ENCODE measurements around the gene LCK.

Gene LCK

DNA sequence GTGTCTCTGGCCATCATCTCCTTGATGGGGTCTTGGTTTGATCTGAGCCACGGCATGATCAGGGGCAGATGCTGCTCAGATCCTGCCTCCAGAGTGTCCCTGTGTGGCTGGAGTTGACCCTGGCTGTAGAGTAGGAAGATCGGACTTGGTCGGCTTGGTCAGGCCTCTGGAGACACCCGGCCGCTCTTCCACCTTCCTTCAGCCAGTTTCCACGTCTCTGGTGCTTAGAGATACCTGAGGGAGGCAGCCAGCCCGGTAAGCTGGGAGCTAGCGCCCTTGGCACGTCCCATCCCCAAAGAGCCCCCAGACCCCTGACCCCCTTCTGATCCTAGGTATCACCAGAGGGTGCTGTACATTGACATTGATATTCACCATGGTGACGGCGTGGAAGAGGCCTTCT lies 76.1 kb downstream of the LCK start:
- no peak for DNase-seq (ENCODE audit: low spot score)

DNA sequence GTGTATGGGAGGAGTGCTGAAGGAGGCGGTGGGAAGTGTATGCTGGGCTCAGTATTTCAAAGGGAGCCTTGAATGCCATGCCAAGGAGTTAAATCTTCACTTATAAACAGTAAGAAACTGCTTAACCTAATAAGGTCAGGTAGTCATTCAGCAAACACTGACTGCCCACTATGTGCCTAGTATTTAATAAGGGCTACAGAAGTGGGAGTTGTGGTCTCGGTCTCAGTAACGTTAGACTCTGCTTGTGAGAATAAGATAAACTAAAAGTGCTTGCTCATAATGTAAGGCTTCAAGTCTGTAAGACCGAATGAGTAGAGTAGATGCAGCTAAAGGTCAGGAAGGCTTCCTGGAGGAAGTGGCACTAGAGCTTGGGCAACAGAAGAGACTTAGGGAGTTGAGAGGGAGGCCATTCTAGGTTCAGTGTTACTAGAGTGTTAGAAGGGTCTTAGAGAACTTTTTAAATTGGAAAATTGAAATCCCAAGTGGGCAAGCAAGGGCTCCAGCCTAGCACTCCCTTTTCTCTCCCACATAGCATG lies 78.9 kb downstream of the LCK start:
- DNase-seq (ENCODE audit: low spot score), result no peak

DNA sequence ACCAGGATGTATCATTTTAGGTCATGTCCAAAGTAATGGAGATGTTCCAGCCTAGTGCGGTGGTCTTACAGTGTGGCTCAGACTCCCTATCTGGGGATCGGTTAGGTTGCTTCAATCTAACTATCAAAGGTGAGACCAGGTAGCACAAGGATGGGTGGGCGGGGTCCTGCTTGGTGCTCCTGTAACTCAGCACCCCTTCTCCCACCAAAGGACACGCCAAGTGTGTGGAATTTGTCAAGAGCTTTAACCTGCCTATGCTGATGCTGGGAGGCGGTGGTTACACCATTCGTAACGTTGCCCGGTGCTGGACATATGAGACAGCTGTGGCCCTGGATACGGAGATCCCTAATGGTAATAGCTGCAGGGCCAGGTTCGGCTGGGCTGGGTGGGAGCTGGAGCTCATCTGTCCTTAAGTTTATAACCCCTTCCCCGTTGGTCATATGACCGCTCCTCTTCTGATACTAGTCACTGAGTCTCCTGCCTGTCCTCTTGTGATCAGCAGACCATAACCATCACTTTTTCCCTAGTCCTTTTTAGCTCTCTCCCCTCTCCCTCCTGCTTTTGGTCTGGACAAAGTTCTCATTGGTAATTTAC lies 79.6 kb downstream of the LCK start:
- DNase-seq (ENCODE audit: low spot score), result no peak

- DNase-seq (ENCODE audit: low spot score), result no peak
Observed at GRCh38 chr1:32331549-32331948, 80.5 kb downstream of the LCK start.

DNA sequence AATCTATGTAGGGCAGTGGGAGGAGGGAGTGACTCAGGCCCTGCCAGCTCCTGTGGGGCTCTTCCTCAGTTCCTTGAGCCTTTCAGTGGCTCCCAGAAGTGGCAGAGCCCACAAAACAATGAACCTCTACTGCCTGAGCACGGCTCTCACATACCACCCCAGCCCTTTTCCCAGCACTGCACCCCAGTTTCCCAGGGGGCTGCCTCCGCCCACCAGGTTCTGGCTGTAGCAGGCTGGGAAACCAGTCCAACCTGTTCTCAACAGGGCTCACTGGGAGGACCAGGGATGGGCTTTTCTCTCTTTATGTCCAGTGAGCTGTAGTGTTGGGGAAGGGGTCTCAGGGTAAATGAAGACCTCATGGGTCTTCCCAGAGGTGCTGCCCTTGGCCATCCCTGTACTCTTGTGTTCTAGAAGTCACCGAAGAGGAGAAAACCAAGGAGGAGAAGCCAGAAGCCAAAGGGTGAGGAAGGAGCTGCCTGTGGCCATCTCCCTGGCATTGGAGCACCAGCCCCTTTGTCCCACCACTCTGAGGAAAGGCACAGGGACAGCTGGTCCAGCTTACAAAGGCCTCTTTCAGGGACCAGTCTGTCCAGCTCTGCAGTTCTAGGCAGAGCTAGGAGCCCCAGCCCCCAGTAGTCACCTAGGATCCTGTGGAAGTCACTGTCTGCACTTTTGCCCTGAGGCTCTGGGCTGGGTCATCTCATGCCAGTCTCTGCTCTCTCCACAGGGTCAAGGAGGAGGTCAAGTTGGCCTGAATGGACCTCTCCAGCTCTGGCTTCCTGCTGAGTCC lies 81.4 kb downstream of the LCK start:
- no peak for DNase-seq (ENCODE audit: low spot score)

GRCh38 chr1:32333251-32333963 lies 82.3 kb downstream of the LCK start:
- DNase-seq (ENCODE audit: low spot score), result no peak

DNA sequence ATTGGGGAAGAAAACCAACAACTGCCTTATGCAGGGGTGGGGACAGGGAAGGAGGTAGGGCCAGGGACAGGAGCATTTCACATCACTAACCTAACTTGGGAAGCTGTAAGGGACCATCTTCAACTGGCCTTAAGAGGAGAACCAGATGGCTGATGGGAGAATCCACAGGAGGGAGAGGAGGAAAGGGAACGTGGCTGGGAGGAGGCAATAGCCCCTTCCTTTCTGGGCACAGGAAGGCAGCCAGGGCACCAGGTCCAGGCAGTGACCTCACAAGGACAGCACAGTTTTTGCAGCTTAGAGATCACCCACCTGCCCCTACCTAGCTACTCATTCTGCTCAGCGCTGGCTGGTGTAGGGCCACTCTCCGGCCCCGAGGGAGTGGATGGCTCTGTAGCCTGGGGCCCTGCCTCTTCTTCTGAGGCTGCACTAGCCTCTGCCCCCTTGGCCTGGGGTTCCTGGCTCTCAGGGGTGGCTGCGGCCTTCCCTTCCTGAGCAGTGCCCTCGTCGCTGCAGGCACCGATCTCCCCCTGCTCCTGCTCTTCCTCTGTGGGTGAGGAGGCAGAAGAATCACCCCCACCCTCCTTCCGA lies 83.3 kb downstream of the LCK start:
- no peak for DNase-seq (ENCODE audit: low spot score)

- DNase-seq (ENCODE audit: low spot score), result peak; percentile 65
Observed at GRCh38 chr1:32334864-32335534, 83.9 kb downstream of the LCK start.

- DNase-seq (ENCODE audit: low spot score), result no peak
Observed at GRCh38 chr1:32335535-32335789, 84.4 kb downstream of the LCK start.
